MM.1S (cell line): Measurements from ENCODE around the gene NFAM1.

Source experiments
- CTCF ChIP-seq: fragments of 300-600 bp; sonication (generic); IDR thresholded peaks from 2 replicates; pipeline ENCODE4 v1.5.1; 2016; ENCODE audit warnings: antibody characterized with exemption, low read length, mixed read lengths
- EZH2 ChIP-seq: fragments of 300-600 bp; sonication (generic); optimal IDR thresholded peaks from 2 replicates; pipeline ENCODE3; 2017; ENCODE audit warnings: low read depth, mild to moderate bottlenecking, antibody characterized with exemption, low read length, mixed read lengths

GRCh38 chr22:42408810-42409529 lies 23.2 kb downstream of the NFAM1 start:
- TF ChIP-seq CTCF (no peak), EZH2 (no peak)
